ENCODE measurements around the gene LONP2. TPM values are rescaled to one million over a fixed set of nuclear protein-coding genes. Genes with fewer than 3 reads are reported as not detected.
A peak's percentile ranks its signal among the peaks of the same experiment; 100 is the strongest.
"Not testable (repeated sequence)": the region's sequence is repeated elsewhere in the genome, so short reads cannot be mapped to it uniquely, and the experiment has no call there.

The LONP2 gene
- total RNA-seq, 2 experiments from 2014 or later, result 56.6 to 56.8 TPM

DNA sequence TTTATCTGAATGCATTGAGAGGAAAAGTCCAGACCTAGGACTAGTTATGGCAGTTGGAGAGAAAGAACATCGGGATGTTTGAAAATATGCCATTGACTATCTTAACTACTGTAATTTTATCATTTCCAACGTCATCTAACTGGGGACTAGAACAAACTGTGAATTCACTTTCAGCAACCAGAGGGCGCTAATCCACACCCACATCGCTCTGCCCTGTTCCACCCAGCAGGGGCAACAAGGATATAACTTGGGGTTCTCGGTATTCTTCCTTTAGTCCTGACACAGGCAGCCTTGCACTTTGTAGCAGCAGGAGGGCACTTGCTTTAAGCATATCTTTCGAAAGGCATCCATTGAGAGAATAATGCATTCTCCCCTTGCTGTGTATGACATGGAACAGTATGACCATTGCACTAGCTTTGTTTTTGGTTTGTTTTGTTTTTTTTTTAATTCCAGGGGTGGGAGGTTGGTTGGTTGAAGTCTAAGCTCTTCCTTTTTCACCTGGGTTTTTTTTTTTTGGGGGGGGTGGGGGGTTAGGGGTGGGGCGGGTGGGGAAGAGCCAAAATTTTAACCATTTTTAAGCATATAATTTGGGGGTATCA lies 109.6 kb downstream of the LONP2 start:
- no peak overlapping the region for H3K4me3 Mint-ChIP-seq
- ChIA-PET POLR2A (interaction anchor here (0.9 kb wide), 1 partner anchor 270 kb away, joined by 3 read pairs; no protein-coding TSS in a partner anchor), CTCF (interaction anchor here (0.6 to 9.1 kb wide), 14 partner anchors 8 to 282 kb away, joined by 3 to 121 read pairs (median 4); partner anchors contain the start of gene N4BP1)
- DNase-seq, result peak; percentile 77
- H3K9me3 Mint-ChIP-seq, result no peaks in the 10 kb centered on the region
- no peaks in the 10 kb centered on the region for H3K27me3 Mint-ChIP-seq
- H3K4me1 Mint-ChIP-seq (ENCODE audit: low read depth), result peaks cover 20% of the 10 kb centered on the region
- intact Hi-C loops (cut with micrococcal nuclease), result loop anchor here (1.0 to 5.0 kb wide), 6 partner anchors 13 to 277 kb away; partner anchors contain the start of gene SIAH1
- H3K27ac Mint-ChIP-seq, result peak overlapping the region; percentile 43
- peaks cover 42% of the 10 kb centered on the region for H3K36me3 Mint-ChIP-seq

GRCh38 chr16:48354385-48354784 lies 110.3 kb downstream of the LONP2 start:
- Mint-ChIP-seq H3K4me1 (ENCODE audit: low read depth) (peaks cover 20% of the 10 kb centered on the region), H3K36me3 (peaks cover 38% of the 10 kb centered on the region)
- CTCF ChIA-PET, result interaction anchor here (1.0 to 9.1 kb wide), 13 partner anchors 8 to 278 kb away, joined by 3 to 121 read pairs (median 4); partner anchors contain the start of gene N4BP1
- not testable (repeated sequence) for H3K27ac Mint-ChIP-seq, H3K9me3 Mint-ChIP-seq, H3K27me3 Mint-ChIP-seq, H3K4me3 Mint-ChIP-seq
- intact Hi-C loops (cut with micrococcal nuclease), result loop anchor here (5.0 kb wide), 2 partner anchors 33 to 103 kb away; partner anchors contain the start of gene SIAH1
- POLR2A ChIA-PET, result interaction anchor here (0.7 to 0.9 kb wide), 2 partner anchors 10 to 269 kb away, joined by 3 read pairs; no protein-coding TSS in a partner anchor
- peak; percentile 33 for DNase-seq

DNA sequence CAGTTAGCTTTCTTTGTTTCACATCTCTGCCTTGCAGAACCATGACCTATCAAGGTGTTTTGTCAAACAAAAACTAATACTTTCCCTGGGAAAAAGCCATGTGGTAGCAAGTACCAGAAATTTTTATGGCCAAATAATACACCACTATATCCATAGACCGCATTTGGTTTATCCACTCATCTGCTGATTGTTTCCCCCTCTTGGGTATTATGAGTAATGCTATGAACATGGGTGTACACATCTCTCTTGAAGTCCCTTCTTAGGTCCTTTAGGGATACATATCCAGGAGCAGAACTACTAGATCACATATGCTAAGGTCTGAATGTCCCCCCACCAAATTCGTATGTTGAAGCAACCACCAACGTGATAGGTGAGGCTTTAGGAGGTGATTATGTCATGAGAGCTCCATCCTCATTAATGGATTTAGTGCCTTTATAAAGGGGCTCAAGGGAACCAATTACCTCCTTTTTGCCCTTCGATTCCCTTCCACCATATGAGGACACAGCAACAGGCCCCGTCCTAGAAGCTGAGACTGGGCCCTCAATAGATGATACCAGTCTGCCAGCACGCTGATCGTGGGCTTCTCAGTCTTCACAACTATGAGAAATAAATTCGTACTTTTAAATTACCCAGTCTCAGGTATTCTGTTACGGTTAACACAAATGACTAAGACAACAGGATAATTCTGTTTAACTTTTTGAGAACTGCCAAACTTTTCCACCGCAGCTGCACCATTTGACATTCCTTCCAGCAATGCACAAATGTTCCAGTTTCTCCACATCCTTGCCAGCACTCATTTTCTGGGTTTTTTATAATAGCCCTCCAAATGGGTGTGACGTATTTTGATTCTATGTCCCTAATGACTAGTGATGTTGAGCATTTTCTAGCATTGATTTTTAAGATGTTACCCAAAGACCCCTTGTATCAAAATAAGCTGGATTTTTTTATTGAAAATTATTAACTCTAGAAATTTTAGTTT lies 111.1 kb downstream of the LONP2 start:
- peaks cover 21% of the 10 kb centered on the region for H3K4me1 Mint-ChIP-seq (ENCODE audit: low read depth)
- no peaks in the 10 kb centered on the region for H3K9me3 Mint-ChIP-seq
- DNase-seq, result no peak
- H3K27ac Mint-ChIP-seq, result no peak overlapping the region
- ChIA-PET POLR2A (interaction anchor here (0.7 to 1.6 kb wide), 4 partner anchors 9 to 268 kb away, joined by 3 read pairs; no protein-coding TSS in a partner anchor), CTCF (interaction anchor here (0.6 to 9.1 kb wide), 12 partner anchors 11 to 278 kb away, joined by 3 to 121 read pairs (median 4); partner anchors contain the start of gene N4BP1)
- H3K27me3 Mint-ChIP-seq, result no peaks in the 10 kb centered on the region
- no peak overlapping the region for H3K4me3 Mint-ChIP-seq
- peaks cover 36% of the 10 kb centered on the region for H3K36me3 Mint-ChIP-seq
- intact Hi-C loops (cut with micrococcal nuclease), result loop anchor here (5.0 kb wide), 2 partner anchors 32 to 102 kb away; partner anchors contain the start of gene SIAH1

GRCh38 chr16:48356633-48357376 lies 112.7 kb downstream of the LONP2 start:
- H3K4me3 Mint-ChIP-seq, result no peak overlapping the region
- no peaks in the 10 kb centered on the region for H3K9me3 Mint-ChIP-seq
- intact Hi-C loops (cut with micrococcal nuclease), result no loop called here
- POLR2A ChIA-PET, result interaction anchor here (1.6 kb wide), 1 partner anchor 9 kb away, joined by 3 read pairs; no protein-coding TSS in a partner anchor
- CTCF ChIA-PET, result interaction anchor here (1.7 to 9.1 kb wide), 4 partner anchors 10 to 273 kb away, joined by 4 to 121 read pairs (median 36); no protein-coding TSS in a partner anchor
- peaks cover 19% of the 10 kb centered on the region for H3K4me1 Mint-ChIP-seq (ENCODE audit: low read depth)
- peaks cover 26% of the 10 kb centered on the region for H3K36me3 Mint-ChIP-seq
- no peak overlapping the region for H3K27ac Mint-ChIP-seq
- H3K27me3 Mint-ChIP-seq, result no peaks in the 10 kb centered on the region
- DNase-seq, result no peak

DNA sequence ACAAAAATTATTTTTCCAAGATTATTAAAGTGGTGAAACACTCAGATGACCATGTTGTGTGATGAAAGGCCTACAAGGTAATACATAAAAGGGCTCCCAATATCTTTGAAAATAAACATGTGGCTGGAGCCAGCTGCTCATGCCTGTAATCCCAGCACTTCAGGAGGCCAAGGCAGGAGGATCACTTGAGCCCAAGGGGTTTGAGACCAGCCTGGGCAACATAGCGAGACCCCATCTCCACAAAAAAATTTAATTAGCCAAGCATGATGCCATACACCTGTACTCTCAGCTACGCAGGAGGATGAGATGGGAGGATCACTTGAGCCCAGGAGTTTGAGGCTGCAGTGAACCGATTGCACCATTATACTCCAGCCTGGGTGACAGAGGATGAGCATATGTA lies 114.3 kb downstream of the LONP2 start:
- H3K27ac Mint-ChIP-seq, result no peak overlapping the region
- CTCF ChIA-PET, result interaction anchor here (1.7 to 9.1 kb wide), 2 partner anchors 8 to 264 kb away, joined by 5 to 121 read pairs; no protein-coding TSS in a partner anchor
- H3K4me3 Mint-ChIP-seq, result no peak overlapping the region
- H3K27me3 Mint-ChIP-seq, result no peaks in the 10 kb centered on the region
- DNase-seq, result no peak
- POLR2A ChIA-PET, result no interaction called here
- intact Hi-C loops (cut with micrococcal nuclease), result no loop called here
- no peaks in the 10 kb centered on the region for H3K9me3 Mint-ChIP-seq
- H3K36me3 Mint-ChIP-seq, result peaks cover 19% of the 10 kb centered on the region
- H3K4me1 Mint-ChIP-seq (ENCODE audit: low read depth), result peaks cover 21% of the 10 kb centered on the region

DNA sequence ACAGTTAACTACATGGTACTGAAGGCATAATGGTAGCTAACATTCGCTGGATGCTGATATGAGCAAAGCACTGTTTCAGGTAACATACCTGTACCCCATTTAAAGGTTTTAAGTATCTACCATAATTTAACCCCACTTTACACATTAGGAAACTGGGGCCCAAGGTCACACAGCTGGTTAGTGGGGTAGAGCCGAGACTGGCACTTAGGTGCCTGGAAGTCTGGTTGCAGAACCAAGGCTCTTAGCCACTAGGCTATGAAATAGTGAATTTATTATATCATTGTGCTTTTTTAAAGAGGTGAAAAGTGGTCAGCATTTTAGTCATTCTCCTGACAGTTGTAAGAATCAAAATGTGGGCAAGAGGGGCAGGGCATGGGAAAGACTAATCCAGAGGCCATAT lies 115.9 kb downstream of the LONP2 start:
- ChIA-PET POLR2A (no interaction called here), CTCF (interaction anchor here (0.7 to 1.5 kb wide), 2 partner anchors 263 kb away, joined by 3 to 10 read pairs; no protein-coding TSS in a partner anchor)
- DNase-seq, result no peak
- Mint-ChIP-seq H3K4me3 (no peak overlapping the region), H3K4me1 (ENCODE audit: low read depth) (peaks cover 18% of the 10 kb centered on the region), H3K36me3 (peaks cover 7% of the 10 kb centered on the region), H3K27ac (no peak overlapping the region), H3K27me3 (no peaks in the 10 kb centered on the region), H3K9me3 (no peaks in the 10 kb centered on the region)
- intact Hi-C loops (cut with micrococcal nuclease), result loop anchor here (10.0 kb wide), 1 partner anchor 1965 kb away; no protein-coding TSS in a partner anchor

GRCh38 chr16:48361012-48361411 lies 116.9 kb downstream of the LONP2 start:
- intact Hi-C loops (cut with micrococcal nuclease), result loop anchor here (10.0 kb wide), 1 partner anchor 1964 kb away; no protein-coding TSS in a partner anchor
- H3K27ac Mint-ChIP-seq, result no peak overlapping the region
- H3K27me3 Mint-ChIP-seq, result no peaks in the 10 kb centered on the region
- CTCF ChIA-PET, result interaction anchor here (0.9 to 1.7 kb wide), 3 partner anchors 8 to 1753 kb away, joined by 3 to 10 read pairs (median 5); no protein-coding TSS in a partner anchor
- peaks cover 1% of the 10 kb centered on the region for H3K36me3 Mint-ChIP-seq
- H3K4me3 Mint-ChIP-seq, result no peak overlapping the region
- DNase-seq, result no peak
- peaks cover 23% of the 10 kb centered on the region for H3K4me1 Mint-ChIP-seq (ENCODE audit: low read depth)
- no peaks in the 10 kb centered on the region for H3K9me3 Mint-ChIP-seq
- POLR2A ChIA-PET, result no interaction called here

DNA sequence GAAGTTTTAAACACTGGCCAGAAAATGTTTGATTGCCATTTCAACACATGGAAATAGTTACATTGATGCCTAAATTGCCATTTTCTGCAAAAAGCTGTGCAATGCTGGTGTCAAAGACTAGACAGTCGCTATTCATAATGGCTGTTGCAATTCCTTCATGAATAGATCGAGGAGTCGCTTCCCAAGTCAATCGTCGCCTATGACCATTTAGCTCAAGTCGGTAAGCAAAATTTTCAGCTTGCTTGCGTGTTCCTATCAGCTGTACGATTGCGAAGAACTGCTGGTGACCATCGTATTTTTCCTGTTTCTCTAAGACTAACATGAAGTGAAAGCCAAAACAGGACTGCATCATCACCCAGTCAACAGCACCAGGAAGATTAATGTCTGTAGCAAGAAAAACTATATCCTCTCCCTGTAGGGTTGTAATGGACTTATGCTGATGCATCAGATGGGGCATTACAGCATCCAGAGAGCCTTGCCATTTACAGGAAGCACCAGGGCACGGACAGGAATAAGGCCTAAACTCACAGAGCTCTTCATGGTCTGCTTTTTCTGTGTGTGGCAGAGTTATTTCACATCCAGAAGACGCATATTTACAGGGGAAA lies 117.5 kb downstream of the LONP2 start:
- intact Hi-C loops (cut with micrococcal nuclease), result loop anchor here (10.0 kb wide), 1 partner anchor 1963 kb away; no protein-coding TSS in a partner anchor

DNA sequence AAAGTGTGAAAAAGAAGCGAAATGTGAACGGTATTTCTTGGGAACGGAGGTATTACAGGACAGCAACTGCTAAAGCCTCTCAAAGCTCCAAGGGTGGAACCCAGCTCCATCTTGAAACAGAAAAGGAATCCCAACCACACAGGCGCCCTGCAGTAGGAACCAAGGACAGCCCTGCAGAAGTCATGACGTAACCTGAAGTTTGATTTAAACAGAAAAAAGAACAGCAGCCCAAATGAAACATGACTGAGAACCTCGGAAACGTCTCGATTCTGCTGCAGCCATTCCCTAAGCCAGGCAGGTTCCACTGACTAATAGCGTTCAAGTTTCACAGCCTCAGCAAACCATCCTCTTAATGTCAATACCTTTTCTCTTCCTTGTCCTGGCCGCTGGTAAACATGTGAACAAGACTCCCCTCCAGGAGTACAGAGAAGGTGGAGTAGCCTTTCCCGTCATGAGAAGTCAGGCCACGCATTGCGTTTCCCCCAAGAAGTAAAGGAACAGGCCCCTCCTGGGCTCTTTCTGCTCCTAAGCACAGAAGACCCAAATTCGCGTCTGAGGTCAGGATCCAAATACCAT lies 121.0 kb downstream of the LONP2 start:
- peaks cover 40% of the 10 kb centered on the region for H3K4me1 Mint-ChIP-seq (ENCODE audit: low read depth)
- intact Hi-C loops (cut with micrococcal nuclease), result loop anchor here (5.0 to 10.0 kb wide), 2 partner anchors 133 to 1960 kb away; no protein-coding TSS in a partner anchor
- no peaks in the 10 kb centered on the region for H3K27me3 Mint-ChIP-seq
- H3K4me3 Mint-ChIP-seq, result peak overlapping the region; percentile 85
- peak overlapping the region; percentile 83 for H3K27ac Mint-ChIP-seq
- ChIA-PET CTCF (interaction anchor here (1.2 to 4.8 kb wide), 5 partner anchors 11 to 265 kb away, joined by 3 to 44 read pairs (median 12); no protein-coding TSS in a partner anchor), POLR2A (interaction anchor here (0.6 to 2.5 kb wide), 4 partner anchors 9 to 265 kb away, joined by 3 to 9 read pairs (median 4); no protein-coding TSS in a partner anchor)
- no peaks in the 10 kb centered on the region for H3K9me3 Mint-ChIP-seq
- H3K36me3 Mint-ChIP-seq, result no peaks in the 10 kb centered on the region
- no peak for DNase-seq

More for the DNA sequence above, 117.5 kb downstream of the LONP2 start:
- H3K36me3 Mint-ChIP-seq, result peaks cover 1% of the 10 kb centered on the region
- no peak overlapping the region for H3K4me3 Mint-ChIP-seq
- DNase-seq, result no peak
- POLR2A ChIA-PET, result no interaction called here
- no peaks in the 10 kb centered on the region for H3K27me3 Mint-ChIP-seq
- H3K27ac Mint-ChIP-seq, result no peak overlapping the region
- CTCF ChIA-PET, result interaction anchor here (0.9 to 1.7 kb wide), 4 partner anchors 8 to 268 kb away, joined by 3 to 10 read pairs (median 4); no protein-coding TSS in a partner anchor
- H3K9me3 Mint-ChIP-seq, result no peaks in the 10 kb centered on the region
- peaks cover 22% of the 10 kb centered on the region for H3K4me1 Mint-ChIP-seq (ENCODE audit: low read depth)

DNA sequence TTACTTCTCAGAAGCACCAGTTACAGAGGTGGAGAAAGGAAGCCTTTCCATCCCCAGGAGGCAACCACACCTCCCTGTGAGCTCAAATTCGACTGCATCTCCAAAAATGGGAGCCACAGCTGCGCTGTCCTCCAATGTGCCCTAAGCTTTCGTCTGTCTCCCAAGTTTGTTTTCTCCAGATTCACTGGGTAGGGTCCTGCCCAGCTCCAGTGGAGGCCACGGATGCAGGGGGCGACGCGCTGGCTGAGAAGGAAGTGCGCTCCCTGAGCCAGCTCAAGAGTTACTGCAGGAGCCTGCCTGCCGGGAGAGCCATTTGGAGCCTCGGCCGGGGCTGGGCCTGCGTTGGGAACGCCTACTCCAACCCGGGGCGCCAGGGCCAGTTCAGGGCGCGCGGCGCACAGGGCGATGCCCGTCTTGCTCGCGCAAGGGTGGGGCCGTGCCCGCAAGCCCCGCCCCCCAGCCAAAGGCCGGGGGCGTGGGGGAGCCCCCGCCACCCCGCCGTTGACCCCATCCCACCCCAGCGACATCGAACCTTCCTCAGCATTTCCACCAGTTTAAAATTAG lies 121.6 kb downstream of the LONP2 start:
- peak; percentile 91 for DNase-seq
- Mint-ChIP-seq H3K4me3 (peak overlapping the region; percentile 85), H3K4me1 (ENCODE audit: low read depth) (peaks cover 41% of the 10 kb centered on the region), H3K36me3 (no peaks in the 10 kb centered on the region), H3K27ac (peak overlapping the region; percentile 94), H3K9me3 (no peaks in the 10 kb centered on the region), H3K27me3 (no peaks in the 10 kb centered on the region)
- CTCF ChIA-PET, result interaction anchor here (1.1 to 4.8 kb wide), 6 partner anchors 8 to 265 kb away, joined by 3 to 44 read pairs (median 8); partner anchors contain the start of gene SIAH1
- POLR2A ChIA-PET, result interaction anchor here (0.6 to 2.5 kb wide), 6 partner anchors 10 to 264 kb away, joined by 3 to 29 read pairs (median 5); partner anchors contain the start of gene SIAH1
- intact Hi-C loops (cut with micrococcal nuclease), result loop anchor here (1.0 to 10.0 kb wide), 7 partner anchors 12 to 1959 kb away; no protein-coding TSS in a partner anchor
